Measurements from ENCODE around the gene CLMP. TPM values are rescaled to one million over a fixed set of nuclear protein-coding genes. Genes with fewer than 3 reads are reported as not detected.
"Not testable (repeated sequence)": the region's sequence is repeated elsewhere in the genome, so short reads cannot be mapped to it uniquely, and the experiment has no call there.

The CLMP gene
- total RNA-seq, 2 experiments from 2014 or later: 0.09 TPM; not detected in 1

DNA sequence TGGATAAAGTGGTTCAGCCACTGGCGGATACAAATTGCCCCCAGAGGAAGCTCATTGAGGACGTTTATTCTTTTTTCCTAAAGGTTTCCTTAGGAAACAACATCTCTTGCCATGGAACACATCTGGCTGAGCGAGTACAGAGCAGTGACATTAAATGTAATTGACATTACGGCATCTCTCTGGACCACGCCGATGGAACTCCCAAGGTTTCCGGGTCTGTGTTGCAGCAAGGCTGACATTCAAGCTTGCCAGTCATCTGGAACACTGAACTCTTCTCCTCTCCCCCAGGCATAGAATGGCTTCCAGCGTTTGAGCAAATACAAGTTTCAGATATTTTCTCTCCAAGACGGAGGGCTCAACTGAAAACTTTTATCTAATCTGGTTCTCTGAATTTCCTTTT is 42.1 kb downstream of the CLMP start:
- H3K4me1 Mint-ChIP-seq (ENCODE audit: low read depth): no peaks in the 10 kb centered on the region
- H3K27me3 Mint-ChIP-seq: peaks cover 1% of the 10 kb centered on the region
- H3K9me3 Mint-ChIP-seq: no peaks in the 10 kb centered on the region
- H3K4me3 Mint-ChIP-seq: no peak overlapping the region
- ATAC-seq (no peak), DNase-seq (no peak)
- CTCF ChIA-PET: interaction anchor here (0.7 to 4.3 kb wide), 5 partner anchors 10 to 526 kb away, joined by 3 to 14 read pairs (median 8); no protein-coding TSS in a partner anchor
- no peak overlapping the region for H3K27ac Mint-ChIP-seq
- no peaks in the 10 kb centered on the region for H3K36me3 Mint-ChIP-seq (ENCODE audit: low read depth)
- POLR2A ChIA-PET: no interaction called here
- TF ChIP-seq, protein P1, sequence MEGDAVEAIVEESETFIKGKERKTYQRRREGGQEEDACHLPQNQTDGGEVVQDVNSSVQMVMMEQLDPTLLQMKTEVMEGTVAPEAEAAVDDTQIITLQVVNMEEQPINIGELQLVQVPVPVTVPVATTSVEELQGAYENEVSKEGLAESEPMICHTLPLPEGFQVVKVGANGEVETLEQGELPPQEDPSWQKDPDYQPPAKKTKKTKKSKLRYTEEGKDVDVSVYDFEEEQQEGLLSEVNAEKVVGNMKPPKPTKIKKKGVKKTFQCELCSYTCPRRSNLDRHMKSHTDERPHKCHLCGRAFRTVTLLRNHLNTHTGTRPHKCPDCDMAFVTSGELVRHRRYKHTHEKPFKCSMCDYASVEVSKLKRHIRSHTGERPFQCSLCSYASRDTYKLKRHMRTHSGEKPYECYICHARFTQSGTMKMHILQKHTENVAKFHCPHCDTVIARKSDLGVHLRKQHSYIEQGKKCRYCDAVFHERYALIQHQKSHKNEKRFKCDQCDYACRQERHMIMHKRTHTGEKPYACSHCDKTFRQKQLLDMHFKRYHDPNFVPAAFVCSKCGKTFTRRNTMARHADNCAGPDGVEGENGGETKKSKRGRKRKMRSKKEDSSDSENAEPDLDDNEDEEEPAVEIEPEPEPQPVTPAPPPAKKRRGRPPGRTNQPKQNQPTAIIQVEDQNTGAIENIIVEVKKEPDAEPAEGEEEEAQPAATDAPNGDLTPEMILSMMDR (IDR thresholded peaks at IDR 0.05): no peak
- intact Hi-C loops (cut with micrococcal nuclease): no loop called here

DNA sequence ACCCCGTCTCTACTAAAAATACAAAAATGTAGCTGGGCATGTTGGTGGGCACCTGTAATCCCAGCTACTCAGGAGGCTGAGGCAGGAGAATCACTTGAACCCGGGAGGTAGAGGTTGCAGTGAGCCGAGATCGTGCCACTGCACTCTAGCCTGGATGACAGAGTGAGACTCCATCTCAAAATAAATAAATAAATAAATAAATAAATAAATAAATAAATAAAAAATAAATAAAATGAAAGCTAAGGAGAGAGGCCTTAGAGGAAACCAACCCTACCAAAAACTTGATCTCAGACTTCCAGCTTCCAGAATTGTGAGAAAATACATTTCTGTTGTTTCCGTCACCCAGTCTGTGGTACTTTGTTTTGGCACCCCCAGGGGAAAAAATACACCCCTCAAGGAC is 42.7 kb downstream of the CLMP start:
- H3K36me3 Mint-ChIP-seq (ENCODE audit: low read depth); H3K4me3 Mint-ChIP-seq; H3K27me3 Mint-ChIP-seq; ATAC-seq; H3K9me3 Mint-ChIP-seq; H3K27ac Mint-ChIP-seq; H3K4me1 Mint-ChIP-seq (ENCODE audit: low read depth); DNase-seq; intact Hi-C loops (cut with micrococcal nuclease): not testable (repeated sequence)
- CTCF ChIA-PET: interaction anchor here (0.7 to 2.5 kb wide), 4 partner anchors 11 to 109 kb away, joined by 4 to 11 read pairs (median 7); no protein-coding TSS in a partner anchor
- POLR2A ChIA-PET: interaction anchor here (0.9 kb wide), 1 partner anchor 10 kb away, joined by 3 read pairs; no protein-coding TSS in a partner anchor

DNA sequence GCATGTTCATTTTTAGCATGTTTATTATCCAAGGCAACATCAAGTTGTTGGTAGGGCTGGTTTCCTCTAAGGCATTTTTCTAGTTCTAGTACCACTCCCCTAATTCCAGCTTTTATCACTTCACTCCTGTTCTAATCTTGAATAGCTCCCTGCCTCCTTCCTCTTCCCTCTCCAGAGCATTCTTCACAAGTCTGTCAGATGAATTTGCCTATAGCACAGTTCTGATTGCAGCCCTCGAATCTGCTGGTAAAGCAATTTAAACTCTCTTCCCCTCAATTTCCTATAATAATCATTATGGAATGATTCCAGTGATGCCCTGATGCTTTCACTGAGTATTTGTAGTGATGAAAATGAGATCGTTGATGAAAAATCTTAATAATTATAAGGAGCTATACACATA is 43.3 kb downstream of the CLMP start:
- Mint-ChIP-seq H3K27me3 (peaks cover 1% of the 10 kb centered on the region), H3K9me3 (no peaks in the 10 kb centered on the region), H3K4me3 (no peak overlapping the region), H3K27ac (no peak overlapping the region), H3K36me3 (ENCODE audit: low read depth) (no peaks in the 10 kb centered on the region), H3K4me1 (ENCODE audit: low read depth) (no peaks in the 10 kb centered on the region)
- ATAC-seq (no peak), DNase-seq (no peak)
- POLR2A ChIA-PET: interaction anchor here (0.6 to 0.9 kb wide), 2 partner anchors 10 to 13 kb away, joined by 3 read pairs; no protein-coding TSS in a partner anchor
- CTCF ChIA-PET: interaction anchor here (0.7 to 2.5 kb wide), 5 partner anchors 11 to 109 kb away, joined by 3 to 11 read pairs (median 6); no protein-coding TSS in a partner anchor
- TF ChIP-seq, protein P1 (IDR thresholded peaks at IDR 0.05): no peak
- intact Hi-C loops (cut with micrococcal nuclease): no loop called here

DNA sequence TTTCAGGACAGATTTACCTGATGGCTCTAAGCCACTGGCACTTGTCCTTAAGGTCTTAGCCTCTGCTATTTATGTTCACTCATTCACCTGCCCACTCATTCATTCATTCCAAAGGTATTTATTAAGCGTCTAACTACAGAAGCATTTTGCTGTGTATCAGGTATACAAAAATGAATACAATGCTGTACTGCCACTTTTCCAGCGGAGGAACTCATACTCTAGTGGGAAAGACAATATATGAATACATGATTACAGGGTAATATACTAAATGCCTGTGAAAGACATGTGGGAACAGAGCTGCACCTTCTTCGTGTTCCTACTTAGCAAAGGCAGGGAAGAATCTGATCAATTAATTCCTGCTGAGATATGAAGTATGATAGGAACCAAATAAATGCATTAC is 43.7 kb downstream of the CLMP start:
- Mint-ChIP-seq H3K36me3 (ENCODE audit: low read depth) (no peaks in the 10 kb centered on the region), H3K9me3 (no peaks in the 10 kb centered on the region), H3K4me1 (ENCODE audit: low read depth) (no peaks in the 10 kb centered on the region), H3K27me3 (no peaks in the 10 kb centered on the region), H3K27ac (no peak overlapping the region), H3K4me3 (no peak overlapping the region)
- TF ChIP-seq, protein P1 (IDR thresholded peaks at IDR 0.05): no peak
- DNase-seq: no peak
- no peak for ATAC-seq
- ChIA-PET POLR2A (interaction anchor here (0.6 kb wide), 2 partner anchors 13 to 289 kb away, joined by 3 to 5 read pairs; no protein-coding TSS in a partner anchor), CTCF (interaction anchor here (0.7 kb wide), 1 partner anchor 96 kb away, joined by 3 read pairs; no protein-coding TSS in a partner anchor)
- intact Hi-C loops (cut with micrococcal nuclease): no loop called here

DNA sequence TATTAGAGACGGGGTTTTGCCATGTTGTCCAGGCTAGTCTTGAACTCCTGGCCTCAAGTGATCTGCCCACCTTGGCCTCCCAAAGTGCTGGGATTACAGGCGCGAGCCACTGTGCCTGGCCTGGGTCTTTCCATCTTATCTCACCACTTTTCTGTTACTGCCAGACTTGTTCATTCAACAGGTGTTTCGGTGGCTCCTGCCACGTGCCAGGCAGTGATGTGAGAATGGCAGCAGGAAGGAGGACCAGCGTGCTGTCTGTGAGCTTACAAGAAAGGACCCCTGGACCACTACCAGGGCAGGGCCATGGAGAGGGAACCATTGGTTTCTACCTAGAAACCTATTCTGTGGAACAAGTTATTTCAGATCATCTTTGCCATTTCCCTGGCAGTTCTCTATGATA is 44.2 kb downstream of the CLMP start:
- no peak for DNase-seq
- no peaks in the 10 kb centered on the region for H3K4me1 Mint-ChIP-seq (ENCODE audit: low read depth)
- H3K9me3 Mint-ChIP-seq: no peaks in the 10 kb centered on the region
- no peak overlapping the region for H3K27ac Mint-ChIP-seq
- ChIA-PET CTCF (interaction anchor here (0.7 kb wide), 1 partner anchor 96 kb away, joined by 3 read pairs; no protein-coding TSS in a partner anchor), POLR2A (interaction anchor here (0.6 kb wide), 1 partner anchor 289 kb away, joined by 5 read pairs; no protein-coding TSS in a partner anchor)
- H3K4me3 Mint-ChIP-seq: no peak overlapping the region
- TF ChIP-seq, protein P1 (IDR thresholded peaks at IDR 0.05): no peak
- no peaks in the 10 kb centered on the region for H3K36me3 Mint-ChIP-seq (ENCODE audit: low read depth)
- intact Hi-C loops (cut with micrococcal nuclease): no loop called here
- ATAC-seq: no peak
- no peaks in the 10 kb centered on the region for H3K27me3 Mint-ChIP-seq
